Mononuclear cell (primary cell): ENCODE measurements around the gene LARP4. TPM values are rescaled to one million over a fixed set of nuclear protein-coding genes. Genes with fewer than 3 reads are reported as not detected.

Experiments used
- H3K27me3 ChIP-seq: 2 replicates; pipeline ENCODE4 v1.6.0; 2011; ENCODE audit warnings: low read length, control low read depth; ENCODE audit not compliant: insufficient read depth
- H3K4me1 ChIP-seq: 2 replicates; pipeline ENCODE4 v1.5.1; 2011; ENCODE audit warnings: mild to moderate bottlenecking, low read length, control low read depth; ENCODE audit not compliant: insufficient read depth
- H3K4me3 ChIP-seq: 2 replicates; pipeline ENCODE4 v1.5.1; 2011; ENCODE audit warnings: mild to moderate bottlenecking, low read length, moderate library complexity
- H3K9me3 ChIP-seq: 2 replicates; pipeline ENCODE4 v1.5.1; 2011; ENCODE audit warnings: low read depth, mild to moderate bottlenecking, control low read depth, low read length
- total RNA-seq: library from RNA; depleted of rRNA; stranded (reverse); fragments of >200 nt; gene quantifications from one replicate; pipeline ENCODE4 v1.2.3, GENCODE V29; 2012

The LARP4 gene
- total RNA-seq, 1 donor: 41.8 TPM

- peaks cover 44% of the 10 kb centered on the region for H3K4me1 ChIP-seq
- H3K4me3 ChIP-seq: peak within 1 kb of the TSS; percentile 91
- no peaks in the 10 kb centered on the region for H3K27me3 ChIP-seq
- peaks cover 4% of the 10 kb centered on the region for H3K9me3 ChIP-seq
Observed at GRCh38 chr12:50504798-50505674, 104.4 kb downstream of the LARP4 start, which contains the start of gene DIP2B. Gene DIP2B, plus strand, starts transcription at chr12:50504985. Its CDS starts 156 bp downstream, at chr12:50505141.

- H3K4me1 ChIP-seq: peaks cover 44% of the 10 kb centered on the region
- H3K4me3 ChIP-seq: peak overlapping the region; percentile 91
- H3K9me3 ChIP-seq: peaks cover under 1% of the 10 kb centered on the region
- H3K27me3 ChIP-seq: no peaks in the 10 kb centered on the region
Observed at GRCh38 chr12:50505675-50506530, 105.2 kb downstream of the LARP4 start.

- Histone ChIP-seq H3K9me3 (no peaks in the 10 kb centered on the region), H3K27me3 (no peaks in the 10 kb centered on the region), H3K4me1 (peaks cover 44% of the 10 kb centered on the region), H3K4me3 (no peak overlapping the region)
Observed at GRCh38 chr12:50506753-50507473, 106.2 kb downstream of the LARP4 start.

GRCh38 chr12:50507474-50507838, 106.8 kb downstream of the LARP4 start:
- Histone ChIP-seq H3K9me3 (no peaks in the 10 kb centered on the region), H3K4me1 (peaks cover 44% of the 10 kb centered on the region), H3K4me3 (no peak overlapping the region), H3K27me3 (no peaks in the 10 kb centered on the region)

GRCh38 chr12:50507930-50508329, 107.2 kb downstream of the LARP4 start:
- peaks cover 49% of the 10 kb centered on the region for H3K4me1 ChIP-seq
- H3K27me3 ChIP-seq: no peaks in the 10 kb centered on the region
- H3K9me3 ChIP-seq: no peaks in the 10 kb centered on the region
- no peak overlapping the region for H3K4me3 ChIP-seq

- Histone ChIP-seq H3K27me3 (no peaks in the 10 kb centered on the region), H3K9me3 (no peaks in the 10 kb centered on the region), H3K4me1 (peaks cover 54% of the 10 kb centered on the region), H3K4me3 (no peak overlapping the region)
Observed at GRCh38 chr12:50508414-50508813, 107.7 kb downstream of the LARP4 start.

- H3K4me1 ChIP-seq: peaks cover 61% of the 10 kb centered on the region
- no peak overlapping the region for H3K4me3 ChIP-seq
- no peaks in the 10 kb centered on the region for H3K9me3 ChIP-seq
- H3K27me3 ChIP-seq: no peaks in the 10 kb centered on the region
Observed at GRCh38 chr12:50508970-50509663, 108.4 kb downstream of the LARP4 start.

- Histone ChIP-seq H3K4me3 (no peak overlapping the region), H3K27me3 (no peaks in the 10 kb centered on the region), H3K9me3 (no peaks in the 10 kb centered on the region), H3K4me1 (peaks cover 74% of the 10 kb centered on the region)
Observed at GRCh38 chr12:50514526-50515276, 114.0 kb downstream of the LARP4 start.

- no peak overlapping the region for H3K4me3 ChIP-seq
Observed at GRCh38 chr12:50515587-50515986, 114.9 kb downstream of the LARP4 start.

GRCh38 chr12:50517421-50518048, 116.8 kb downstream of the LARP4 start:
- H3K4me3 ChIP-seq: no peak overlapping the region
- peaks cover 91% of the 10 kb centered on the region for H3K4me1 ChIP-seq
- no peaks in the 10 kb centered on the region for H3K9me3 ChIP-seq
- no peaks in the 10 kb centered on the region for H3K27me3 ChIP-seq

More at GRCh38 chr12:50515587-50515986, 114.9 kb downstream of the LARP4 start:
- H3K9me3 ChIP-seq: no peaks in the 10 kb centered on the region
- no peaks in the 10 kb centered on the region for H3K27me3 ChIP-seq
- H3K4me1 ChIP-seq: peaks cover 79% of the 10 kb centered on the region

- H3K9me3 ChIP-seq: no peaks in the 10 kb centered on the region
- no peaks in the 10 kb centered on the region for H3K27me3 ChIP-seq
- peaks cover 85% of the 10 kb centered on the region for H3K4me1 ChIP-seq
- H3K4me3 ChIP-seq: no peak overlapping the region
Observed at GRCh38 chr12:50518090-50518489, 117.4 kb downstream of the LARP4 start.

- H3K4me1 ChIP-seq: peaks cover 78% of the 10 kb centered on the region
Observed at GRCh38 chr12:50519353-50519752, 118.7 kb downstream of the LARP4 start.

GRCh38 chr12:50520416-50521207, 119.9 kb downstream of the LARP4 start:
- H3K4me1 ChIP-seq: peaks cover 75% of the 10 kb centered on the region
- H3K4me3 ChIP-seq: no peak overlapping the region
- H3K9me3 ChIP-seq: no peaks in the 10 kb centered on the region
- no peaks in the 10 kb centered on the region for H3K27me3 ChIP-seq

More at GRCh38 chr12:50519353-50519752, 118.7 kb downstream of the LARP4 start:
- H3K9me3 ChIP-seq: no peaks in the 10 kb centered on the region
- H3K4me3 ChIP-seq: no peak overlapping the region
- H3K27me3 ChIP-seq: no peaks in the 10 kb centered on the region
